HCT116 (cell line): ENCODE data around the gene SMNDC1. TPM values are rescaled to one million over a fixed set of nuclear protein-coding genes. Genes with fewer than 3 reads are reported as not detected.

ENCODE experiments used
- ATAC-seq: fragments of 200-7000 bp; cut with Tn5 transposase; 2 replicates; pipeline ENCODE4 v1.9.1; 2020; ENCODE audit warnings: mild to moderate bottlenecking, moderate library complexity
- BruUV-seq: library from RNA; stranded (reverse); fragments of 400-500 nt; replicated peaks from 2 replicates; lab custom pipeline; 2021; lab: Mats Ljungman, UMichigan
- CTCF ChIA-PET: fragments of 300-600 bp; sonication (Branson Sonifier 250); formaldehyde crosslinking; loops from one replicate; lab custom pipeline; 2021; ENCODE audit warnings: antibody characterized with exemption; lab: Charles Lee
- POLR2A ChIA-PET: fragments of 300-600, 350-600 bp; sonication (Branson Sonifier 250); formaldehyde crosslinking; loops from one replicate; lab custom pipeline; 2021; ENCODE audit warnings: antibody characterized with exemption; lab: Charles Lee
- RAD21 ChIA-PET, 2 experiments: fragments of 300-600 bp; sonication (Branson Sonifier 250); formaldehyde crosslinking; loops; one replicate each; lab custom pipeline; 2023; ENCODE audit warnings: low total read pairs in 2 of 2; ENCODE audit not compliant: uncharacterized antibody in 2 of 2, unreplicated experiment in 2 of 2, low non-redundant PET in 1 of 2; lab: Charles Lee
- DNase-seq: peaks from one replicate; pipeline ENCODE4 v3.0.0-alpha.2; 2010; ENCODE audit warnings: low read depth, low spot score
- H2AFZ ChIP-seq: fragments of 200-600 bp; shearing (Covaris generic), sonication (generic); 2 replicates; pipeline ENCODE4 v1.6.1; 2017; ENCODE audit warnings: low read depth, mixed run types, mixed read lengths, antibody characterized with exemption, low read length; ENCODE audit not compliant: poor library complexity, severe bottlenecking
- H3K27ac ChIP-seq: 2 replicates; pipeline ENCODE4 v1.5.1; 2012; ENCODE audit warnings: low read depth, low read length
- H3K27me3 ChIP-seq: fragments of 200-600 bp; sonication (generic); 2 replicates; pipeline ENCODE4 v1.6.1; 2016; ENCODE audit warnings: mixed run types, low read length, mixed read lengths; ENCODE audit not compliant: insufficient read depth
- H3K36me3 ChIP-seq, 2 experiments: fragments of 200-500 bp in 1 of 2; fragments of 200-600 bp in 1 of 2; sonication (Bioruptor generic) in 1 of 2; sonication (generic) in 1 of 2; 2 replicates each; pipeline versions ENCODE4 v1.5.1 to v1.6.1; 2014 to 2016; ENCODE audit warnings: low read length in 2 of 2, inconsistent platforms in 1 of 2, mixed read lengths in 1 of 2, mixed run types in 1 of 2; ENCODE audit not compliant: insufficient read depth in 2 of 2, control insufficient read depth in 1 of 2
- H3K4me1 ChIP-seq, 2 experiments: fragments of 200-600 bp in 1 of 2; sonication (generic) in 1 of 2; 2 replicates each; pipeline versions ENCODE4 v1.5.1 to v1.6.1; 2012 to 2017; ENCODE audit warnings: low read length in 2 of 2, inconsistent platforms in 1 of 2, mild to moderate bottlenecking in 1 of 2, mixed read lengths in 1 of 2, mixed run types in 1 of 2, moderate library complexity in 1 of 2; ENCODE audit not compliant: insufficient read depth in 2 of 2, control insufficient read depth in 1 of 2
- H3K4me2 ChIP-seq: fragments of 200-600 bp; sonication (generic); 2 replicates; pipeline ENCODE4 v1.6.1; 2017; ENCODE audit warnings: mixed run types, low read length, mixed read lengths
- H3K4me3 ChIP-seq, 2 experiments: fragments of 200-600 bp in 1 of 2; sonication (generic) in 1 of 2; replicated peaks in 1 of 2; 2 replicates each; pipeline ENCODE4 v1.5.1; 2011 to 2016; ENCODE audit warnings: low read length in 2 of 2, control low read depth in 1 of 2, low read depth in 1 of 2, mild to moderate bottlenecking in 1 of 2, mixed read lengths in 1 of 2, mixed run types in 1 of 2
- H3K79me2 ChIP-seq: fragments of 200-600 bp; sonication (generic); 2 replicates; pipeline ENCODE4 v1.6.1; 2017; ENCODE audit warnings: mild to moderate bottlenecking, mixed run types, low read length, moderate library complexity, mixed read lengths; ENCODE audit not compliant: insufficient read depth
- H3K9ac ChIP-seq: fragments of 200-600 bp; sonication (generic); 2 replicates; pipeline ENCODE4 v1.6.1; 2016; ENCODE audit warnings: low read length, mixed read lengths
- H3K9me2 ChIP-seq: fragments of 200-600 bp; sonication (generic), shearing (Covaris generic); 2 replicates; pipeline ENCODE4 v1.6.1; 2017; ENCODE audit warnings: mixed run types, mild to moderate bottlenecking, moderate library complexity; ENCODE audit not compliant: insufficient read depth
- H3K9me3 ChIP-seq, 2 experiments: fragments of 200-500 bp in 1 of 2; fragments of 200-600 bp in 1 of 2; sonication (Bioruptor generic) in 1 of 2; sonication (generic) in 1 of 2; 2 replicates each; pipeline ENCODE4 v1.6.1; 2014 to 2017; ENCODE audit warnings: low read length in 2 of 2, mixed read lengths in 2 of 2, inconsistent platforms in 1 of 2, low read depth in 1 of 2, mild to moderate bottlenecking in 1 of 2, mixed run types in 1 of 2, moderate library complexity in 1 of 2; ENCODE audit not compliant: control insufficient read depth in 1 of 2, insufficient read depth in 1 of 2
- H4K20me1 ChIP-seq: fragments of 200-600 bp; sonication (generic), shearing (Covaris generic); 2 replicates; pipeline ENCODE4 v1.6.1; 2017; ENCODE audit warnings: mixed run types, mild to moderate bottlenecking, moderate library complexity; ENCODE audit not compliant: insufficient read depth
- ATF3 ChIP-seq: IDR thresholded peaks from 2 replicates; pipeline ENCODE4 v1.6.1; 2012
- FOSL1 ChIP-seq: IDR thresholded peaks from 2 replicates; pipeline ENCODE4 v1.6.1; 2012; ENCODE audit warnings: low read depth
- POLR2A ChIP-seq: IDR thresholded peaks from 2 replicates; pipeline ENCODE4 v1.7.0; 2011; ENCODE audit warnings: borderline replicate concordance; ENCODE audit not compliant: insufficient read depth, insufficient read length; ENCODE audit errors: extremely low read depth
- POLR2AphosphoS5 ChIP-seq: IDR thresholded peaks from 2 replicates; pipeline ENCODE4 v1.6.1; 2011; ENCODE audit warnings: mild to moderate bottlenecking, low read depth, low read length, moderate library complexity
- RAD21 ChIP-seq: IDR thresholded peaks from 2 replicates; pipeline ENCODE4 v1.6.1; 2012; ENCODE audit warnings: low read depth, mild to moderate bottlenecking
- REST ChIP-seq: IDR thresholded peaks from 2 replicates; pipeline ENCODE4 v1.6.1; 2012; ENCODE audit warnings: low read depth
- SIN3A ChIP-seq: IDR thresholded peaks from 2 replicates; pipeline ENCODE4 v1.6.1; 2012; ENCODE audit warnings: low read depth
- SP1 ChIP-seq: IDR thresholded peaks from 2 replicates; pipeline ENCODE4 v1.6.1; 2012; ENCODE audit warnings: low read depth
- TCF7L2 ChIP-seq: IDR thresholded peaks from 2 replicates; pipeline ENCODE4 v1.7.0; 2011; ENCODE audit warnings: borderline replicate concordance, inconsistent platforms; ENCODE audit not compliant: insufficient read depth, insufficient read length; ENCODE audit errors: extremely low read depth
- intact Hi-C: fragments of 100-400 bp; cut with micrococcal nuclease; formaldehyde crosslinking; loops from 2 replicates; pipeline ENCODE4 v1.10.0; 2022
- total RNA-seq: library from RNA; stranded (reverse); gene quantifications from one replicate; pipeline ENCODE4 v1.2.1, GENCODE V29; 2021; ENCODE audit not compliant: unreplicated experiment
- TF ChIP-seq, protein P1 (sequence below), 3 experiments: fragments of 200-600 bp in 1 of 3; sonication (generic) in 1 of 3; IDR thresholded peaks in 2 of 3; conservative IDR thresholded peaks in 1 of 3; 2 replicates each; pipeline ENCODE4 v1.5.1; 2012 to 2017; ENCODE audit warnings: low read depth in 2 of 3, low read length in 2 of 3, antibody characterized with exemption in 1 of 3, borderline replicate concordance in 1 of 3, control low read depth in 1 of 3, mild to moderate bottlenecking in 1 of 3, mixed read lengths in 1 of 3, mixed run types in 1 of 3, moderate library complexity in 1 of 3; ENCODE audit not compliant: insufficient read depth in 1 of 3
- TF ChIP-seq, protein P2 (sequence below): IDR thresholded peaks from 2 replicates; pipeline ENCODE4 v1.6.1; 2011; ENCODE audit warnings: mild to moderate bottlenecking, low read length, moderate library complexity; ENCODE audit not compliant: insufficient replicate concordance; ENCODE audit errors: extremely low read depth

SMNDC1 gene
- total RNA-seq, 1 experiment from 2014 or later = 61.7 TPM

- Histone ChIP-seq H3K9me2 (no peaks in the 10 kb centered on the region), H3K79me2 (peaks cover 33% of the 10 kb centered on the region), H3K27ac (no peak overlapping the region), H2AFZ (peak overlapping the region; percentile 97), H3K4me3 (0 out of 4 replicates have a peak overlapping the region, but pooled peaks of 1 of the 2 experiments have one; percentile 6), H3K9ac (peak overlapping the region; percentile 40), H3K4me1 (peaks cover 12 to 34% of the 10 kb centered on the region in 2 experiments; a peak in 3 of 4 replicates), H3K27me3 (no peaks in the 10 kb centered on the region), H3K9me3 (no peaks in the 10 kb centered on the region), H3K36me3 (peaks cover 19% of the 10 kb centered on the region in 2 experiments), H4K20me1 (peaks cover 14% of the 10 kb centered on the region; the same call in 1 of the 2 replicates), H3K4me2 (peak overlapping the region; percentile 79)
- DNase-seq = no peak
- no TSS peak for BruUV-seq
- no peak for ATAC-seq
- no peak for TF ChIP-seq FOSL1
- TF ChIP-seq, protein P1, sequence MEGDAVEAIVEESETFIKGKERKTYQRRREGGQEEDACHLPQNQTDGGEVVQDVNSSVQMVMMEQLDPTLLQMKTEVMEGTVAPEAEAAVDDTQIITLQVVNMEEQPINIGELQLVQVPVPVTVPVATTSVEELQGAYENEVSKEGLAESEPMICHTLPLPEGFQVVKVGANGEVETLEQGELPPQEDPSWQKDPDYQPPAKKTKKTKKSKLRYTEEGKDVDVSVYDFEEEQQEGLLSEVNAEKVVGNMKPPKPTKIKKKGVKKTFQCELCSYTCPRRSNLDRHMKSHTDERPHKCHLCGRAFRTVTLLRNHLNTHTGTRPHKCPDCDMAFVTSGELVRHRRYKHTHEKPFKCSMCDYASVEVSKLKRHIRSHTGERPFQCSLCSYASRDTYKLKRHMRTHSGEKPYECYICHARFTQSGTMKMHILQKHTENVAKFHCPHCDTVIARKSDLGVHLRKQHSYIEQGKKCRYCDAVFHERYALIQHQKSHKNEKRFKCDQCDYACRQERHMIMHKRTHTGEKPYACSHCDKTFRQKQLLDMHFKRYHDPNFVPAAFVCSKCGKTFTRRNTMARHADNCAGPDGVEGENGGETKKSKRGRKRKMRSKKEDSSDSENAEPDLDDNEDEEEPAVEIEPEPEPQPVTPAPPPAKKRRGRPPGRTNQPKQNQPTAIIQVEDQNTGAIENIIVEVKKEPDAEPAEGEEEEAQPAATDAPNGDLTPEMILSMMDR (IDR thresholded peaks at IDR 0.05 in 2 of 3, conservative IDR thresholded peaks at IDR 0.05 in 1 of 3; ENCODE audit: borderline replicate concordance in 1 of 3, insufficient read depth in 1 of 3, low read depth in 2 of 3, low read length in 2 of 3) = no peak
- no peak for TF ChIP-seq ATF3
- no peak for TF ChIP-seq TCF7L2
- no peak for TF ChIP-seq POLR2AphosphoS5
- TF ChIP-seq, protein P2, sequence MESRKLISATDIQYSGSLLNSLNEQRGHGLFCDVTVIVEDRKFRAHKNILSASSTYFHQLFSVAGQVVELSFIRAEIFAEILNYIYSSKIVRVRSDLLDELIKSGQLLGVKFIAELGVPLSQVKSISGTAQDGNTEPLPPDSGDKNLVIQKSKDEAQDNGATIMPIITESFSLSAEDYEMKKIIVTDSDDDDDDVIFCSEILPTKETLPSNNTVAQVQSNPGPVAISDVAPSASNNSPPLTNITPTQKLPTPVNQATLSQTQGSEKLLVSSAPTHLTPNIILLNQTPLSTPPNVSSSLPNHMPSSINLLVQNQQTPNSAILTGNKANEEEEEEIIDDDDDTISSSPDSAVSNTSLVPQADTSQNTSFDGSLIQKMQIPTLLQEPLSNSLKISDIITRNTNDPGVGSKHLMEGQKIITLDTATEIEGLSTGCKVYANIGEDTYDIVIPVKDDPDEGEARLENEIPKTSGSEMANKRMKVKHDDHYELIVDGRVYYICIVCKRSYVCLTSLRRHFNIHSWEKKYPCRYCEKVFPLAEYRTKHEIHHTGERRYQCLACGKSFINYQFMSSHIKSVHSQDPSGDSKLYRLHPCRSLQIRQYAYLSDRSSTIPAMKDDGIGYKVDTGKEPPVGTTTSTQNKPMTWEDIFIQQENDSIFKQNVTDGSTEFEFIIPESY = no peak
- TF ChIP-seq RAD21 = no peak
- TF ChIP-seq POLR2A = no peak
- no peak for TF ChIP-seq REST
- no peak for TF ChIP-seq SIN3A
- no peak for TF ChIP-seq SP1
- ChIA-PET CTCF (interaction anchor here (0.7 to 6.1 kb wide), 8 partner anchors 83 to 422 kb away, joined by 3 to 47 read pairs (median 7); no protein-coding TSS in a partner anchor), POLR2A (interaction anchor here (0.6 to 1.9 kb wide), 6 partner anchors 40 to 1859 kb away, joined by 3 to 7 read pairs (median 4); no protein-coding TSS in a partner anchor), RAD21 (interaction anchor here (0.9 to 1.1 kb wide), 2 partner anchors 240 to 305 kb away, joined by 3 read pairs; no protein-coding TSS in a partner anchor)
- intact Hi-C loops = loop anchor here (1.0 to 5.0 kb wide), 5 partner anchors 193 to 1836 kb away; no protein-coding TSS in a partner anchor
Observed at GRCh38 chr10:110306452-110306768, 1.7 kb upstream of the SMNDC1 start.
